HG02885 (cell line): ENCODE measurements around the gene AEBP1.

Experiments used
- ATAC-seq: cut with Tn5 transposase; IDR thresholded peaks from one replicate; pipeline ENCODE4 v1.9.1; 2021; ENCODE audit warnings: mild to moderate bottlenecking; ENCODE audit not compliant: unreplicated experiment, poor library complexity

Gene AEBP1

DNA sequence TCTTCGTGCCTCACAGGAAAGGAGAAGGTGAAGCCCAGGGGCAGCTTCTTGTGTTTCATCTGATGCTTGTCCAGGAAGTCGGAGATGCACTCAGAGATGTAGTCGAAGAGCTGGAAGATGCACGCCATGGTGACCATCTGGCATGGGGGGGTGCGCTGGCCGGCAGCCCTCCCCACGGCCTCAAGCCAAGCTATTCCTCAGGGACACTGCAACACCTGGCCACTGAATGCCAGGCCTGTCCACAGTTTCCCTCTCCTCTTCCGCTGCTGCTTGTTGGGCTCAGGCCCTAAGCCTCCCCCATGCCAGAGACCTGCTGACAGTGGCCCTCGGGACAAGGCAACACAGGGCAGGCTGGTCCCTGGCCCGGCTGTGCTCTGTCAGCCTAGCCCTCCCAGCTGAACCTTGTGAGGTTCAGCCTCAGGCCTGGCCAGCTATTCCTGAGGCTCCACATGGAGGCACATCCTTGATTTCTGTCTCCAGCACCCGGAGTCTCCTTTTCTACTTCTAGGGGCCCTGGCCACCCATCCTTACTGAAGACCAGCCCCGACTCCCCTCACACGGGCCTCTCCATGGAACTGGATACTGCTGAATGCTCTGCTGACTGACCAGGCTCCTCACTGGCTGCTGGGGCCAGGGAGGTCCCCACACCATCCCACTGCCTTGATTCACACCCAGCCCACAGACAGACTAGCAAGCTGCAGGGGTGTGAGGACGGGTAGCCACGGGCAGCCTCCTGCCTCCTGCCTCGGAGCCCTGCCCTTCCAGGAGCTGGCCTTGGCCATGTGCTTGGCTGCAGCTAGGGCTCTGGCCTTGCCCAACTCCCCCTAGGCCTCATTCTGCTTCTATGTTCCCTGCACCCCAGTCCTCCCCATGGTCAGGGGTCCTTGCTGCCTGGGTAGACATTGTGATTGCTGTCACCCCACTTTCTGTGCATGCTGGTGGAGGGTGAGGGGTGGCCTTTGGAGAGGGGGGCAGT is 47.1 kb downstream of the AEBP1 start:
- ATAC-seq: no peak

GRCh38 chr7:44151956-44152355 is 47.8 kb downstream of the AEBP1 start:
- ATAC-seq: no peak

- ATAC-seq: no peak
Measured at GRCh38 chr7:44152971-44153947, 49.1 kb downstream of the AEBP1 start.

- no peak for ATAC-seq
Measured at GRCh38 chr7:44153948-44154335, 49.8 kb downstream of the AEBP1 start.

- ATAC-seq: no peak
Measured at GRCh38 chr7:44154703-44155102, 50.6 kb downstream of the AEBP1 start.

DNA sequence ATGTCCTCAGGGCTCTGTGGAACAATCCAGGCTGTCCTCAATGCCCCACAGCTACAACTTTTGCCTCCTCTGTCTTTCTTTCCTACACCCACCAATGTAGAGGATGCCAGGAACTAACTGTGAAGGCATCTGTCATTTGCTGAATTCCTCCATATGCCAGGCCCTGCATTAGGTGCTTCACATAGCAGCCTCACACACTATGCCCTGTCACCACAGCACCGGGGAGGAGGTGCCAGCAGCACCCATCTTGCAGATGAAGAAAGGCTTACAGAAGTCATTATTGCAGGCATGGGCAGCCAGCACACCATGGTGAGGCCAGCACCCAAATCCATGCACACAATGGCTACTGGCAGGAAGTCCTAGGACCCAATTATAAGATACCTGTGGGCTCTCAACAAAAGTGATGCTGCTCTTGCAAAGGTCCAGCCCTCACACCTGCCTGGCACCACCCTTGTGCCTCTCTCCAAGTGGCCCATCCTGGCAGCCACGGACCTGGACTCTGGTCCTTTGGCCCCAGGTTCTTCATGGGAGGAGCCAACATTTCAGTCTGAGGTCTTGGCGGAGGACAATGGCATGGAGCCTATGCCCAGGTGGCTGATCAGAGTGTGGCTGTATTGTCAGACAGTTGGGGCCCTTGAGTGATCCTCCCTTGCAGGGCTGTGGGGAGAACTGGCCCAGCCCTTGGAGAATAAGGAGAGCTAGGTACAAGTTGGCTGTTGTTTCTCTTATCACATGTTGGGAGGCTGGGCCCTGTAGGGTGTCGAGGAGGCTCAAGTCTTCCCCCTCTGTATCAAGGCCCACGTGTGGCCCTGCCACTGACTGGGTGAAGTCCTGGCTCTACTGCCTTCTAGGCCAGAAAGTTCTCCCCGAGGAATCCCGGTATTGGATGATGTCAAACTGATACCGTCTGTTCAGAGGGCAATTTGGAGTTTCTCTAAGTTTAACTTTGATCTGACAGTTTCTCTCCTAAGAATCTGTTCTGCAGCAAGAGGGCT is 51.3 kb downstream of the AEBP1 start:
- ATAC-seq: no peak

DNA sequence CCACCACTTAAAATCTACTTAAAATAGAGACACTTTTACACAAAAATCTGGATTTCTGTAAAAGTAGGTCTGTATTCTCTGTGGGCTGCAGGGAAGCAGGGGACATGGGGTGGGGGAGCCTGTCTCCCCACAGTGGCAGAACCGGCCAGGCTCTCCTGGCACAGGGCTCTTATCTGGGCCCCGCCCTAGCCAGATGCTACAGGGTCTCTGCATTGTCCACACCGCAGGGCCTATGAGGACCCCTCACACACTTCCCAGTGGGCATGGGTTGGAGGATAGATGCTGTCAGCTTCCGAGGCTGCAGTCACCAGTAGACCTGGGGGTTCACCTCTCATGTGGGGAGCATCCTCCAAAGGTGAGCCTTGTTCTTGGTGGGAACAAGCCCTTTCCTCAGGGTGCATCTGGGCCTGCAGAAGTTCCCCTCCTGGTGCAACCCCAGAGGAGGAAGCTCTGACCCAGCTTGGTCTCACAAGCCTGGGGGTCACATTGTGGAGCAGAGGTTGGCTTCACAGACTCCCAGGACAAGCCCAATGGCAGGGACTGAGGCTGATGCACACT is 52.4 kb downstream of the AEBP1 start:
- ATAC-seq: no peak

DNA sequence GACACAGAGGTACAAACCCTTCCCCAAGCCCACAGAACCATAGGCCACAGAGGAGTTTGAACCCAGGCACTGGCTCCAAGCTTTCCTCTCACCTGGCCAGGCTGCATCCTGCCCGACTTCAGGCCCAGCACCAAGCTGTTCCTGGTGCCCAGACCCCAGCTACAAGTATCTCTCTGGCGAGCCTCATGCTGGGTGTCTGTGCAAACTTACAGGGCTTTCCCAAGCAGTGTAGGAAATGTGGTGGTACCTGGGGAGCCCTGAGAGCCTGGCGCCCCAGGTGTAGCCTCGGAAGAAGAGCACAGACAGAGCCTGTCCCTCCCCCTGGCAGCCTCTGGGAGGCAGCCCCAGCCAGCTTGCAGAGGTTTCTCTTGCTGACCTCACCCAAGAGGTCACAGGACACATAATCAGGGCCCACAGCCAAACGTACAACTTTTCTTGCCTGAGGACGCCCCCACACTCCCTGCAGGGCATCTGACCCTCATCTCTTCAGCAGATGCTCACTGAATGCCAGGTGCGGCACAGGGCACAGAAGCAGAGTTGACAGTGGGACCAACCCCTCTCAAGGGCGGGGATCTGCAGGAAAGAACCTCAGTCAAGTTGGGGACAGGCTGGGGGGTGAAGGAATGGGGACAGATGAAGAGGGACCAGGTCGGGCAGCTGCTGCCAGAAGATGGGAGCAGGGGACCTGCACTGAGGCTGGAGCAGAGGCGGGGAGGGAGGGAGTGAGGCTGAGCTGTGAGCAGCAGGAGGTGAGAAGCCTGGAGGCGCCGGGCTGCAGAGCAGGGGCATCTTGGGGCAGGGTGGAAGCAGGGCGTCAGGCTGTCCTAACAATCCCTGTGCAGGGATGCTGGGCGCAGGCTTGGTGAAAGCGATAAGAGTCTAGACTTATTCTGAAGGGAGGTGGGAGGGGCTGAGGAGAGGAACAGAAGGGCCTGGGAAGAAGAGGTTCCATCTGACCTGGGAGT is 53.3 kb downstream of the AEBP1 start:
- no peak for ATAC-seq

- no peak for ATAC-seq
Measured at GRCh38 chr7:44158096-44158872, 54.1 kb downstream of the AEBP1 start.

DNA sequence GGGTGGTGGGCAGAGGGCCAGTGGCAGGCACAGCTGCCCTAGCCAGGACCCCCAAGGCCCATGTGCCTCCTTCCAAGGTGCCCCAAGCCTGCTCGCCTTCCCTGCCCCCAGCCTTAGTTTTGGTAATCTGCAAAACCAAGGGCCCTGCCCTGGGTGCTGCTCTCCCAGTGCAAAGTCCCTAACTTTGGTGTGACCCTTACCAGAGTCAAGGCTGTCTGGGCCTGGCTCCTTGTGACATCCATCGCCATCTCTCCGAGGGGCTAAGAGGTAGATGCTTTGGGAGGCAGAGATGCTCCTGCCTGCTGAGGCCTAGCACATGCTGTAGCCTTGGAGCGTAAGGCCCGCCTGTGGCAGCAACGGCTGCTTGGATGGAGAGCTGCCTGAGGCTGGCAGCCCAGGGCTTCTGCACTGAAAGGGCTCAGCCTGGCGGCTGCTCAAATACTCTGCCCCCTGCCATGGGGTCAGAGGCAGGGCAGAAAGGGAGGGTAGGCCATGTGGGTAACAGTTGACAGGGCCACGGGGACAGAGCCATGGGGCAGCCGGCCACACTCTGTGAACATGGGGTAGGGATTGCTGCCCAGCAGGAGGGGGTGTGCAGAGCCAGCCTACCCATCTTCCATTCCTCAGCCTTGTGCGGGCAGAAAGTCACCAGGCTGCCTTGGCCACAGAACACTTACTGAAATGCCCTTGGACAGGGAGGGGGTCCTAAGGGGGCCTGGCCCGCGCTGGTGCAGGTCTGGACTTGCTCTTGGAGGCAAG is 54.9 kb downstream of the AEBP1 start:
- no peak for ATAC-seq

DNA sequence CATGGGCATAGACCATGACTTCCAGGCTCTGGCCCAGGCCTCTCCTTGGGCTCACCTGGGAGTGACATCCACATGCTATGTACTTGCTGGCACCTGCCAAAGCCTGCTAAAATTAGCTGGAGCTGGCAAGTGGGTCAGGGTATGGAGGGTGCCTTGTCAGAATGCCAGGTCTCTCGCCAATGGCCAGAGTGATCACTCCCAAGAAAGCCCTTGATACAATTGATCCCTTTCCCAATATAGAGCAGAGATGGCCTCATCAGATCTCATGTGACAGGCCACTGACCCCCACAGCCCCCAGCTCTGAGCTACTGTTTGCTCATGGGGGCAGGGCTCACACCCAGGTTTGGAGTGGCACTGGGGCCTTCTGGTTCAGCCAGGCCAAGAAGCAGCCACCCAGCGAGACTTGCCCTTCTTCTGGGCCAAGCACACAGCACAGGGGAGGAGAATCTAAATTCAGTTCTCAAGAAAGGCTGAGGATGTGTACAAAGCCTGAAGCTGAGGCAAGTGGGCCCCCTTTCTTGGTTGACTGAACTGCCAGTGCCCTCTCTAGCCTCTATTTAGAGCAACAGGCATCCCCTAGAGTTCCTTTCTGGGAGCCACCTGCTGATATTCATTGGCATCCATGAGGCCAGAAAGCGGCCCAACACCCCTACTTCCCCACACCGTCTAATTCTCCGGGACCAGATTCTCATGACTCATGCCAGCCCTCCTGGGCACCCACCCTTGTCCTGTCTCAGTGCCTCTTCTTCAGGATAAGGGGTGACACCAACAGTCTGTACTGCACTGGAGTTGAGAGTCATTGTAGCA is 55.9 kb downstream of the AEBP1 start:
- ATAC-seq: no peak

DNA sequence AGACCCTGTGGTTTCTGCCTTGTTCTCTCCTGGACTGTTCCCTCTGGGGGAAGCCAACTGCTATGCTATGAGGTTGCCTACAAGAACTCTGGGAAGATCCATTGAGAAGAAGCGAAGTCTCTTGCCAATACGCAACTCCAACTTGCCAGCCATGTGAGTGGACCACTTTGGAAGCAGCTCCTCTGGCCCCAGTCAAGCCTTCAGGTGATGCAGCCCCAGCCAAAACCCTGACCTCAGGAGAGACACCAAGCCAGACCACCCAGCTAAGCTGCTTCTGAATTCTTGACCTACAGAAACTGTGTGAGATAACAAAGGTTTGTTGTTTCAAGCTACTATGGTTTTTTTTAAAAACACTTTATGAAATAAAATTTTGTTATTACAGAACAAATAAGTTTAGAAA is 57.2 kb downstream of the AEBP1 start:
- ATAC-seq: no peak

DNA sequence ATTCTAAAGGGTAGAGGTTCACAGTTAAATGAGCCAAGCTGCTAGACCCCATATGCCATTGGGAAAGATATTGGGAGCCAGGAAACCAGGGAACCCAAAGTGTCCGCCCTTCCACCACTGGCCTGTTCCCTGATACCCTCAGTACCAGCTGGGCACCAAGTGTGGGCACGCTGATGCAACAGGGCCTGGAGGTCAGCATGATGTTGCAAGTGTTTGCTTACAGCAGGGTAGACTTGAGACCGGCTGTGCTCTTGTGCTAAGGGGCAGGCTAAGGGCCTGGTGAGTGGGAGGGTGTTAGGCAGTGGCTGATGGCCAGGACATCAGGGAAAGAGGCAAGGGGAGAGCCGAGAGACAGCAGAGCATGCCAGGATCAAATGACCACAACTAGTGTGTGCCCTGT is 58.0 kb downstream of the AEBP1 start:
- no peak for ATAC-seq

DNA sequence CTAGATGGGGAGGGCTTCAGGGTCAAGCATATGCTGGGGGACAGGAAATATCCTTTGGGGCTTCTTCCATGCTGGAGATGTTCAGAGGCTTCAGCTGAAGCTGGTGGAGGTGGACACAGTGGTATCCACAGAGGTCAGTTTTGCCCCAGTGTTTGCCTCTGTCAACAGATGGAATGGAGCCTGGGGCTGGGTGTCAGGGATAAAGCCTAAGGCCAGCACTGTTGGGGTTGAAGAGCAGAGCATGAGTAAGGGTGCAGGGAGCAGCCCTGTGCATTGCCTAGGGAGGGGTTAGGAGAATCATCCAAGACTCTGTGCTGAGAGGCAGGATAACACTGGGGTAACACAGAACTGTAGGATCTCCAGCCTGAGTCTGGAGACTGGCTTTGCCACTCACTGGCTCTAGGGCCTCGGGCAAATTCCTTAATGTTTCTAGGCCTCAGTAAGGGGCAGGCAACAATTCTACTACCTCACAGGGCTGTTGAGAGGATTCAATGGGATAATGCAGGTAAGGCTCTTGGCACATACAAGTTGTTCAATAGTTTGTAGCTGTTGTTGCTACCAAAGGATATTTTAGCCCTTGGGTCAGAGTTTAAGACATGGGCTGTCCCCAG is 58.7 kb downstream of the AEBP1 start:
- no peak for ATAC-seq

DNA sequence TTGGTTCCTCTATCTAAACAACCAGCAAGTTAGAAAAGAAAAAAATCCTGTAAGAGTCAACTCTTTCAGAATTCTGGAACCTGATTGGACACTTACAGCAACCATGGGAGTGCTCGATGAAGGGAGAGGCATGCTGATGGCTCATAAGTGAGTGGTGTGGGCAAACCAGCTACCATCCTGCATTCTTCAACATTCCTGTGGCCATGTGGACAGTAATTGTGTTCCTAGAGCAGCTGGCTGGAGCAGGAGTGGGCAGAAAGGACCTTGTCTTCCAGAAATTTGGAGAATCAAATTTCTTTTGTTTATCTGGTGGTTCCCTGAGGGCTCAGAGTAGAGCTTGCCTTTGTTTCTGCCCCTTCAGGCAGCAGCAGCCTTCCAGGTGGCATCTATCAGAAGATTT is 59.4 kb downstream of the AEBP1 start:
- no peak for ATAC-seq
